HG03432 (cell line): ENCODE measurements around the gene RANBP3L.
"Not testable (repeated sequence)": the region's sequence is repeated elsewhere in the genome, so short reads cannot be mapped to it uniquely, and the experiment has no call there.

Source experiments
- ATAC-seq: cut with Tn5 transposase; IDR thresholded peaks from one replicate; pipeline ENCODE4 v1.9.1; 2021; ENCODE audit warnings: mild to moderate bottlenecking, moderate library complexity; ENCODE audit not compliant: unreplicated experiment

The RANBP3L gene

GRCh38 chr5:36285837-36286615, 15.7 kb downstream of the RANBP3L start:
- no peak for ATAC-seq

- not testable (repeated sequence) for ATAC-seq
These were observed 17.9 kb downstream of the RANBP3L start for GRCh38 chr5:36283775-36284174.

DNA sequence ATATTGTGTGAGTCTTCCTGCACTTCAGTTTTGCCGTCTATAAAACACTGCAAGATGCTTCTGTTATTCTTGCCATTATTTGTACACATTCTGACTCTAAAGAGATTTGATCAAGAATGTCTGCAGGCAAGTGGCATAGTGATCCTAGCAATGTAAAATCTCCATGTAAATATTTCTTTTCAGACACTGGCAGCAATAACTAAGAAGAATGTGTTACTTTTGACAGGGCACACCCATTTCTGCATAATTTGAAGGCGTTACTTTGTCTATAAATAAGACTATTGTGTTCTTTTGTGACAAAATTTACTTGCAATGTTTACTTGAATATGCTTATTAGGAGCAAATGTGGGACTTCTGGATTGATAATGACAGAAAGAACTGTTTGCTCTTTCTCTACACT, 20.1 kb downstream of the RANBP3L start:
- ATAC-seq, result no peak

GRCh38 chr5:36279054-36279698, 22.5 kb downstream of the RANBP3L start:
- no peak for ATAC-seq

- ATAC-seq, result no peak
These were observed 24.1 kb downstream of the RANBP3L start for GRCh38 chr5:36277521-36278176.

GRCh38 chr5:36276864-36277263, 24.8 kb downstream of the RANBP3L start:
- ATAC-seq, result no peak

- ATAC-seq, result no peak
These were observed 27.7 kb downstream of the RANBP3L start for GRCh38 chr5:36273809-36274526.

DNA sequence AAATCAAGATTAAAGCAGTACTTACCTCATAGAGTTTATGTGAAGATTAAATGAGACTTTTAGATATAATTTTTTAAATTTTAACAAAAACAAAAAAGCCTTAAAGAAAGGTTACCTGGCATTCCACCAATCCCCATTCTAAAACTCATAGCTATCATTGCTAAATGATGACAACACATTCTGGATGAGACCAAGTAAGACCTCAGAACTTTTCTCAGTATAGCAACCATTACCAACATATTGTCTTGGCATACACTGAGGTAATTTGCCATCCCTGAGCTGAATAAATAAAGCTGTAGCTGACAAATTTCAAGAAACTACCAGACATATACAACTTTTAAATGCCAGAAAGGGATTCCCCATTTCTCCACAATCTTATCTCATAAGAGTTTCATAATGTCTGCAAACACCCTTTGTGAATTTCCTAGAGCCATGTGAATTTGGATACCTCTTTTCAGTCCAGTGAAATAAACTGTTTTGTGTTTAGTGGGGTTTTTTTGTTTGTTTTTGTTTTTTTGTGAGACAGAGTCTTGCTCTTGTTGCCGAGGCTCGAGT, 29.5 kb downstream of the RANBP3L start:
- ATAC-seq, result no peak

GRCh38 chr5:36270876-36271575, 30.7 kb downstream of the RANBP3L start:
- no peak for ATAC-seq

DNA sequence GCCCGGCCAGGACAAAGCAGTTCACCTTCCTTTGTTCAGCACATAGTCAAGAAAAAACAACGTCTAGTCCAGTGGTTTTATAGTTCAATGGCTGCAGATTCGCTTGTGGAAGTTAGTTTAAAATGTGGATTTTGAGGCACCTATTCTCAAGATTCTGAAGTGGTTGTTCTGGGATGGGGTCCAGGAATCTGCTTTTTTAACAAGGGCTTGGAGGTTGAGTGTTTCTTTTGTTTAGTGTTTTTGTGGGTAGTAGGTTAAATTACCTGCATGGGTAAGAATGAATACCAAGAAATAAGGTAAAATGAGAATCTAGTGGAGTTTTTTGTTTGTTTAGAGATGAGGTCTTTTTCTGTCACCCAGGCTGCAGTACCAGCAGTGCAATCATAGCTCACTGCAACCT, 31.5 kb downstream of the RANBP3L start:
- no peak for ATAC-seq

GRCh38 chr5:36269478-36269877, 32.2 kb downstream of the RANBP3L start:
- no peak for ATAC-seq

GRCh38 chr5:36267905-36268304, 33.8 kb downstream of the RANBP3L start:
- no peak for ATAC-seq

DNA sequence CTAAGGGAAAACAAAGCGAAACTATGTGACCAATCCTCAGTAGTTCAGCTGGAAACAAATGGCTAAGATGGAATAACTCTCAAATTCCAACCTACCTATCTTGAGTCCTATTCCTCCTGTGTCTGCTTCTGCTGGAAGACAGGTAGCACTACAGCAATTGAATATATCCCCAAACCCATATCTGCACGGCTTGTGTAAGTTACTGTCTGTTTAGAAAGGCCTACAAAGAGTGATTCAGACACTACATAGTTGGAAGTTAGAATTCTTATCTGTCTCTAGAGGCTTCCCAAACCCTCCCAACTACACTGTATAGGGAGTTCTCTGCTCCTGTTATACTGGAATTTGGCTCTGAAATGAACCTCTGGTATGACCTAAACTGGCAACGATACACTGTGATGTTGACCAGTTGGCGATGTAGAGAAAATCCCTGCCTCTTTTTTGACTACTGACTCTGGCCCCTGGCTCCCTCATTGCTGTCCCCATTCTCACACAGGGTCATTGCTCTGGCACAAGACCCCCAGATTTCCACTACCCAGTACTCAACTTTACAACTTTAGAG, 37.4 kb downstream of the RANBP3L start:
- ATAC-seq, result no peak

DNA sequence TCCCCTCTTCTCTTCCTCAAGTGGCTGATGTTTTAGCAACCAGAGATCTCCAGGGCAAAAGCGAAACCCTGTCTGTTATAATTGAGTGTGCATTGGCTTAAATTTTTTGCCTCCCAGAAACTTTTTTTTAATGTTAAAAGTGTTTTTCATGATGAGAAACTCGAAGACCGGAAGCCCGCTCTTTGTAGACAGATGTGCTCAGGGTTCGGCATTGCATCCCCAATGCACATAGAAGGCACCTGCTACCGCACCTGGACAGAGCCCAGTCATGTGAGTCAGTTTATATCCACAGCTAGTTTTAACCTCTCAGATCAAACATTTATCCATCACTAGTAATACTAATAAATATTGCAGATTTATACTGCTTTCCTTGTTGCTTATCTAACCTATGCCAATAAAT, 40.5 kb downstream of the RANBP3L start:
- ATAC-seq, result no peak

DNA sequence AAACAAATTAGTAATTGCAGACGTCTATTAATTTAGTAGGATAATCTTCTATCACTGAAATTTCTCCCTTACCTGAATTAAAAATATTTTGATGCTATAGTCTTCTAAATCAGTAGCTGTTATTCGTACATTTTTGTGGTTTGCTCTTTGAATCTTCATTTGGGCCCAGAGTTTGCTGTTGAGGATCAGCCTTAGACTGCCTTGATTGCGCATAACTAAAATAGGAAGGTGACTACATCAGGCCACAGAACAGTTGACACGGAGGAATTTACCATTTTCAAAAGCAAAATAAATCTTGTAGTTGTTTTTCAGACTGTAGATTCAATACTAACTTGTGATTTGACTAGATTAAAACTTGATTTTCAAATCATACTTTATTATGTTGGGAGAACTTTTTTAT, 48.1 kb downstream of the RANBP3L start:
- no peak for ATAC-seq

DNA sequence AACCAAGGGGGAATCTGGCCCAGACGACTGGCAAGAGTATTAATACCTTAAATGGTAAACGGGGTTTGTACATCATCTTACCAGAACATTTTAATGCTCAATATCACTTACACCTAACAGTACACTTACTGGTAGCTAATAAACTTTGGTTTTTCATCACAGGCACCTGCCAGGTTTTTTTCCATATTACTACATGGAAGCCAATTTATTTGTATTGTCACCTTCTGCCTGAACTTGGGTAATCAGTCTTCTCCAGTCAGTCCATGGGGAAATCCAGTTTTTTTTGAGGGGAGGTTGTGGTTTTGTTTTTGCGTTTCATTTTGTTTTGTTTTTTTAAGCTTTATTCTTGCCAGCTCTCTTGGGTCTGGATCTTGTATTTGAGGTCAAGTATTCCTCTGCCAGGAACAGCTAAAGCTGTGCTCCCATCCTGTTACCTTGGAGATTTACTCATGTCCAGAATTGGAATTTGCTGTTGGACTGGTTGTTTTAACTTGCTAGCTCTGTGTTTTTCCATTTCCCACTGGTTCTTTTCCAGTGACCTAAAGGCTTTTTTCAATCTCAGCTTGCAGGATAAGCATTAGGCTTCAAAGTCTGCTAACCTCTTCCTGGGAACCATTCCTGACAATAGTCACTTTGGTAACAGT, 48.9 kb downstream of the RANBP3L start:
- no peak for ATAC-seq

DNA sequence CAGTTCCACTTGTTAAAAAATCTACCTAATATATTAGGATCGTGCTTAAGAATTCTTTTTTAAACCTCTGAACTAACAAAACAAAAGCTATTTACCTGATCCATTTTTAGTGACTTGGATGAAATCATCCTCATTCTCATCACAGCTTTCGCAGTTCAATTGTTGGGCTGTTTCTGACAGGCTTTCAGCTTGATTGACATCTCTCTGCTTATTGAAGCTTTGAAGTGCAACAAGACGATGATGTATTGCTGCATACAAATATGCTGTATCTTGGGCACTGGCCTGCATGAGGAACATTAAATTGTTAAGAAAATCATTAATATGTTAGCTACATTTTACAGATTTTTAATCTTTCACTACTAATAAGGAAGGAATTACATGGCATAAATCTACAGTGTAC, 50.5 kb downstream of the RANBP3L start:
- ATAC-seq, result no peak

DNA sequence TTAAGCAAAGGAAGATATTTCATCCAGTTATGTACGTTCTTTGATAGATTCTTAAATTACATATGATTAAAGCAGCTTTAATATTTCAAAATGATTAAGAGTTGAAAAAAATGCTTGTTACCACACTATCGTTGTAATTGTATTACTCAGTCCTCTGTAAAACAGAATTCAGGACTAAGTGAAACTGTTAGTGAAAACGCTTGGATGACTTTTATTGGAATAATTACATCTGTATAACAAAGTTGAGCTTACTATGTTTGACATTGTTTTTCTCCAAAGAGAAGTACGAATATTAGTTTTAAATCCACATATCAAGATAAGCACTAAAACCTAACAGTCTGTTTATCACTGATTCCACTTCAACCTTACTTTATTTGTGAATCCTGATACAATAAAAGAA, 51.3 kb downstream of the RANBP3L start:
- ATAC-seq, result no peak

- ATAC-seq, result no peak
These were observed 55.5 kb downstream of the RANBP3L start for GRCh38 chr5:36246036-36246800.
